Measurements from ENCODE around the gene HTT. TPM values are rescaled to one million over a fixed set of nuclear protein-coding genes. Genes with fewer than 3 reads are reported as not detected.

The HTT gene
- total RNA-seq, 1 donor: 44.5 TPM

GRCh38 chr4:3079694-3080123 lies 5.2 kb downstream of the HTT start:
- Histone ChIP-seq H3K27me3 (ENCODE audit: insufficient read depth, low read length) (no peaks in the 10 kb centered on the region), H2AFZ (ENCODE audit: low read length) (no peak overlapping the region), H3K36me3 (ENCODE audit: insufficient read depth, low read length) (no peaks in the 10 kb centered on the region), H3K4me3 (ENCODE audit: insufficient read depth, low read length) (no peak overlapping the region), H3K4me2 (ENCODE audit: insufficient read depth, low read length) (no peak overlapping the region), H3K4me1 (ENCODE audit: insufficient read depth, low read length) (peaks cover 13% of the 10 kb centered on the region), H4K20me1 (ENCODE audit: insufficient read depth, low read length) (peaks cover 59% of the 10 kb centered on the region), H3K9me3 (ENCODE audit: low read depth, low read length) (no peaks in the 10 kb centered on the region), H3K79me2 (ENCODE audit: insufficient read depth, low read length) (peaks cover 92% of the 10 kb centered on the region), H3K27ac (ENCODE audit: low read depth, low read length) (no peak overlapping the region)
- no peak for DNase-seq (ENCODE audit: insufficient read length, low spot score, missing footprints)
- TF ChIP-seq CTCF (IDR thresholded peaks at IDR 0.05; ENCODE audit: extremely low read depth, low read depth, low read length): no peak

- Histone ChIP-seq H3K4me1 (ENCODE audit: insufficient read depth, low read length) (no peaks in the 10 kb centered on the region), H3K4me3 (ENCODE audit: insufficient read depth, low read length) (no peak overlapping the region), H3K79me2 (ENCODE audit: insufficient read depth, low read length) (peaks cover 90% of the 10 kb centered on the region), H3K27ac (ENCODE audit: low read depth, low read length) (no peak overlapping the region), H3K4me2 (ENCODE audit: insufficient read depth, low read length) (no peak overlapping the region), H4K20me1 (ENCODE audit: insufficient read depth, low read length) (peaks cover 47% of the 10 kb centered on the region), H2AFZ (ENCODE audit: low read length) (no peak overlapping the region), H3K9me3 (ENCODE audit: low read depth, low read length) (no peaks in the 10 kb centered on the region), H3K36me3 (ENCODE audit: insufficient read depth, low read length) (peaks cover 5% of the 10 kb centered on the region), H3K27me3 (ENCODE audit: insufficient read depth, low read length) (no peaks in the 10 kb centered on the region)
- TF ChIP-seq CTCF (IDR thresholded peaks at IDR 0.05; ENCODE audit: extremely low read depth, low read depth, low read length): no peak
- no peak for DNase-seq (ENCODE audit: insufficient read length, low spot score, missing footprints)
Observed at GRCh38 chr4:3082925-3083515, 8.5 kb downstream of the HTT start.

GRCh38 chr4:3083732-3084131 lies 9.3 kb downstream of the HTT start:
- no peak for DNase-seq (ENCODE audit: insufficient read length, low spot score, missing footprints)
- H3K9me3 ChIP-seq (ENCODE audit: low read depth, low read length): no peaks in the 10 kb centered on the region
- peaks cover 87% of the 10 kb centered on the region for H3K79me2 ChIP-seq (ENCODE audit: insufficient read depth, low read length)
- H3K27me3 ChIP-seq (ENCODE audit: insufficient read depth, low read length): no peaks in the 10 kb centered on the region
- no peak overlapping the region for H3K4me2 ChIP-seq (ENCODE audit: insufficient read depth, low read length)
- H4K20me1 ChIP-seq (ENCODE audit: insufficient read depth, low read length): peaks cover 44% of the 10 kb centered on the region
- H3K27ac ChIP-seq (ENCODE audit: low read depth, low read length): no peak overlapping the region
- H3K36me3 ChIP-seq (ENCODE audit: insufficient read depth, low read length): peaks cover 5% of the 10 kb centered on the region
- no peak overlapping the region for H2AFZ ChIP-seq (ENCODE audit: low read length)
- no peak for TF ChIP-seq CTCF (IDR thresholded peaks at IDR 0.05; ENCODE audit: extremely low read depth, low read depth, low read length)
- H3K4me3 ChIP-seq (ENCODE audit: insufficient read depth, low read length): no peak overlapping the region
- no peaks in the 10 kb centered on the region for H3K4me1 ChIP-seq (ENCODE audit: insufficient read depth, low read length)

- DNase-seq (ENCODE audit: insufficient read length, low spot score, missing footprints): no peak
- Histone ChIP-seq H3K4me3 (ENCODE audit: insufficient read depth, low read length) (no peak overlapping the region), H3K9me3 (ENCODE audit: low read depth, low read length) (no peaks in the 10 kb centered on the region), H3K27me3 (ENCODE audit: insufficient read depth, low read length) (no peaks in the 10 kb centered on the region), H3K4me2 (ENCODE audit: insufficient read depth, low read length) (no peak overlapping the region), H3K27ac (ENCODE audit: low read depth, low read length) (no peak overlapping the region), H3K79me2 (ENCODE audit: insufficient read depth, low read length) (peaks cover 71% of the 10 kb centered on the region), H3K36me3 (ENCODE audit: insufficient read depth, low read length) (peaks cover 7% of the 10 kb centered on the region), H3K4me1 (ENCODE audit: insufficient read depth, low read length) (no peaks in the 10 kb centered on the region), H2AFZ (ENCODE audit: low read length) (no peak overlapping the region), H4K20me1 (ENCODE audit: insufficient read depth, low read length) (peaks cover 26% of the 10 kb centered on the region)
- TF ChIP-seq CTCF (IDR thresholded peaks at IDR 0.05; ENCODE audit: extremely low read depth, low read depth, low read length): no peak
Observed at GRCh38 chr4:3085948-3086670, 11.6 kb downstream of the HTT start.
